Measurements from ENCODE around the gene IP6K3.

The IP6K3 gene

GRCh38 chr6:33726696-33727095, 20.0 kb downstream of the IP6K3 start:
- no peak for DNase-seq (ENCODE audit: low read depth)
- no peak overlapping the region for H3K4me3 ChIP-seq (ENCODE audit: low read depth, low read length)

- no peak for DNase-seq (ENCODE audit: low read depth)
- no peak overlapping the region for H3K4me3 ChIP-seq (ENCODE audit: low read depth, low read length)
Measured at GRCh38 chr6:33725891-33726673, 20.6 kb downstream of the IP6K3 start.

GRCh38 chr6:33725222-33725621, 21.5 kb downstream of the IP6K3 start:
- no peak overlapping the region for H3K4me3 ChIP-seq (ENCODE audit: low read depth, low read length)
- DNase-seq (ENCODE audit: low read depth) = no peak

- no peak for DNase-seq (ENCODE audit: low read depth)
- no peak overlapping the region for H3K4me3 ChIP-seq (ENCODE audit: low read depth, low read length)
Measured at GRCh38 chr6:33724102-33725023, 22.3 kb downstream of the IP6K3 start.

- no peak for DNase-seq (ENCODE audit: low read depth)
- H3K4me3 ChIP-seq (ENCODE audit: low read depth, low read length) = no peak overlapping the region
Measured at GRCh38 chr6:33723371-33724085, 23.2 kb downstream of the IP6K3 start.

GRCh38 chr6:33722103-33722623, 24.5 kb downstream of the IP6K3 start:
- DNase-seq (ENCODE audit: low read depth) = no peak
- H3K4me3 ChIP-seq (ENCODE audit: low read depth, low read length) = no peak overlapping the region

GRCh38 chr6:33721508-33721907, 25.2 kb downstream of the IP6K3 start:
- H3K4me3 ChIP-seq (ENCODE audit: low read depth, low read length) = no peak overlapping the region
- DNase-seq (ENCODE audit: low read depth) = no peak

GRCh38 chr6:33720998-33721397, 25.7 kb downstream of the IP6K3 start:
- no peak for DNase-seq (ENCODE audit: low read depth)
- no peak overlapping the region for H3K4me3 ChIP-seq (ENCODE audit: low read depth, low read length)

GRCh38 chr6:33719326-33719987, 27.2 kb downstream of the IP6K3 start:
- no peak for DNase-seq (ENCODE audit: low read depth)
- H3K4me3 ChIP-seq (ENCODE audit: low read depth, low read length) = no peak overlapping the region

- no peak overlapping the region for H3K4me3 ChIP-seq (ENCODE audit: low read depth, low read length)
- no peak for DNase-seq (ENCODE audit: low read depth)
Measured at GRCh38 chr6:33718713-33719112, 28.0 kb downstream of the IP6K3 start.

GRCh38 chr6:33717934-33718455, 28.7 kb downstream of the IP6K3 start:
- H3K4me3 ChIP-seq (ENCODE audit: low read depth, low read length) = no peak overlapping the region
- peak; percentile 26 for DNase-seq (ENCODE audit: low read depth)

GRCh38 chr6:33716890-33717632, 29.6 kb downstream of the IP6K3 start:
- no peak for DNase-seq (ENCODE audit: low read depth)

GRCh38 chr6:33716379-33716778, 30.3 kb downstream of the IP6K3 start:
- no peak for DNase-seq (ENCODE audit: low read depth)
- H3K4me3 ChIP-seq (ENCODE audit: low read depth, low read length) = no peak overlapping the region

More at GRCh38 chr6:33716890-33717632, 29.6 kb downstream of the IP6K3 start:
- H3K4me3 ChIP-seq (ENCODE audit: low read depth, low read length) = no peak overlapping the region

- H3K4me3 ChIP-seq (ENCODE audit: low read depth, low read length) = no peak overlapping the region
- DNase-seq (ENCODE audit: low read depth) = no peak
Measured at GRCh38 chr6:33714385-33715040, 32.2 kb downstream of the IP6K3 start.

GRCh38 chr6:33713786-33714185, 32.9 kb downstream of the IP6K3 start:
- no peak for DNase-seq (ENCODE audit: low read depth)
- no peak overlapping the region for H3K4me3 ChIP-seq (ENCODE audit: low read depth, low read length)

- no peak overlapping the region for H3K4me3 ChIP-seq (ENCODE audit: low read depth, low read length)
- DNase-seq (ENCODE audit: low read depth) = no peak
Measured at GRCh38 chr6:33712914-33713313, 33.8 kb downstream of the IP6K3 start.

GRCh38 chr6:33711140-33712129, 35.3 kb downstream of the IP6K3 start, which contains the start of gene UQCC2:
Gene UQCC2 (minus strand): TSS chr6:33711700. CDS start chr6:33711686, 14 bp downstream.
- peak within 1 kb of the TSS; percentile 96 for H3K4me3 ChIP-seq (ENCODE audit: low read depth, low read length)
- DNase-seq (ENCODE audit: low read depth) = peak; percentile 84

All from skeletal muscle cell (primary cell).